GM23338 (cell line): ENCODE data around the gene LARP7. TPM values are rescaled to one million over a fixed set of nuclear protein-coding genes. Genes with fewer than 3 reads are reported as not detected.

Experiments used
- ATAC-seq: fragments of 200-7000 bp; cut with Tn5 transposase; 3 replicates; pipeline ENCODE4 v1.9.1; 2020
- DNase-seq: peaks from one replicate; pipeline ENCODE4 v3.0.0-alpha.2; 2015; ENCODE audit warnings: low spot score
- H2AFZ ChIP-seq: fragments of 200-600 bp; sonication (generic); 2 replicates; pipeline ENCODE4 v1.8.0; 2016; ENCODE audit warnings: antibody characterized with exemption, mild to moderate bottlenecking, moderate library complexity
- H3F3A ChIP-seq: fragments of 200-600 bp; sonication (generic); replicated peaks from 2 replicates; pipeline ENCODE4 v1.8.0; 2017; ENCODE audit warnings: antibody characterized with exemption, mixed run types, low read depth
- H3K27ac ChIP-seq: fragments of 200-600 bp; sonication (generic); 2 replicates; pipeline ENCODE4 v1.6.1; 2016; ENCODE audit warnings: low read depth
- H3K27me3 ChIP-seq: fragments of 200-600 bp; sonication (generic); 2 replicates; pipeline ENCODE4 v1.8.0; 2016; ENCODE audit warnings: mild to moderate bottlenecking, mixed run types, moderate library complexity; ENCODE audit not compliant: insufficient read depth
- H3K36me3 ChIP-seq: fragments of 200-600 bp; sonication (generic); 2 replicates; pipeline ENCODE4 v1.8.0; 2016; ENCODE audit warnings: mild to moderate bottlenecking; ENCODE audit not compliant: insufficient read depth
- H3K4me1 ChIP-seq: fragments of 200-600 bp; sonication (generic); 2 replicates; pipeline ENCODE4 v1.8.0; 2016; ENCODE audit warnings: mild to moderate bottlenecking, moderate library complexity; ENCODE audit not compliant: insufficient read depth
- H3K4me2 ChIP-seq: fragments of 200-600 bp; sonication (generic); 2 replicates; pipeline ENCODE4 v1.7.1; 2017; ENCODE audit warnings: mixed run types
- H3K4me3 ChIP-seq: fragments of 200-600 bp; sonication (generic); 2 replicates; pipeline ENCODE4 v1.6.1; 2016; ENCODE audit warnings: mixed run types
- H3K79me2 ChIP-seq: fragments of 200-600 bp; sonication (generic); replicated peaks from 2 replicates; pipeline ENCODE4 v1.8.0; 2017; ENCODE audit warnings: mild to moderate bottlenecking; ENCODE audit not compliant: insufficient read depth
- H3K9me2 ChIP-seq: fragments of 200-600 bp; sonication (generic); 2 replicates; pipeline ENCODE4 v1.8.0; 2017; ENCODE audit not compliant: insufficient read depth
- H4K20me1 ChIP-seq: fragments of 200-600 bp; sonication (generic); replicated peaks from 2 replicates; pipeline ENCODE4 v1.8.0; 2017; ENCODE audit warnings: mild to moderate bottlenecking; ENCODE audit not compliant: insufficient read depth
- H3K27ac Mint-ChIP-seq: 2 replicates; pipeline ENCODE4 v1.8.0; 2020; ENCODE audit warnings: inconsistent platforms, mild to moderate bottlenecking, moderate library complexity, mixed read lengths
- H3K27me3 Mint-ChIP-seq: 3 replicates; pipeline ENCODE4 v1.8.0; 2022; ENCODE audit warnings: low read depth, mild to moderate bottlenecking, moderate library complexity, mixed read lengths, inconsistent platforms; ENCODE audit not compliant: insufficient read depth, poor library complexity
- H3K36me3 Mint-ChIP-seq: 3 replicates; pipeline ENCODE4 v1.8.0; 2021; ENCODE audit warnings: low read depth, mild to moderate bottlenecking, inconsistent platforms, moderate library complexity, mixed read lengths
- H3K4me1 Mint-ChIP-seq: 3 replicates; pipeline ENCODE4 v1.8.0; 2020; ENCODE audit warnings: mild to moderate bottlenecking, inconsistent platforms, mixed read lengths
- H3K4me3 Mint-ChIP-seq: 3 replicates; pipeline ENCODE4 v1.8.0; 2021; ENCODE audit warnings: moderate library complexity, mild to moderate bottlenecking, inconsistent platforms, mixed read lengths
- H3K9me3 Mint-ChIP-seq: 3 replicates; pipeline ENCODE4 v1.8.0; 2020; ENCODE audit warnings: moderate library complexity, mild to moderate bottlenecking, inconsistent platforms, mixed read lengths
- CREB1 ChIP-seq: fragments of 250-450 bp; sonication (Bioruptor Pico); IDR thresholded peaks from 2 replicates; pipeline ENCODE4 v1.5.0; 2020; ENCODE audit warnings: low read depth, mild to moderate bottlenecking, moderate library complexity
- NANOG ChIP-seq: IDR thresholded peaks from 2 replicates; pipeline ENCODE4 v1.6.1; 2016; ENCODE audit warnings: antibody characterized with exemption, borderline replicate concordance
- POLR2AphosphoS5 ChIP-seq: IDR thresholded peaks from 2 replicates; pipeline ENCODE4 v1.6.1; 2016; ENCODE audit warnings: antibody characterized with exemption, low read depth
- STAT1 ChIP-seq: IDR thresholded peaks from one replicate; pipeline ENCODE4 v1.6.1; 2016; ENCODE audit warnings: antibody characterized with exemption; ENCODE audit not compliant: unreplicated experiment
- ZNF331 ChIP-seq: fragments of 250-450 bp; sonication (Bioruptor Pico); IDR thresholded peaks from 2 replicates; pipeline ENCODE4 v1.5.0; 2020; ENCODE audit warnings: low read depth, mild to moderate bottlenecking, moderate library complexity
- polyA plus RNA-seq: library from polyadenylated mRNA; unstranded; fragments of >200 nt; fragmentation: Nextera tagmentation; extraction: Ambion mirVana; gene quantifications from 2 replicates; pipeline ENCODE4 v1.2.1, GENCODE V29; 2016
- total RNA-seq: library from RNA; depleted of rRNA; stranded (reverse); fragments of >200 nt; shearing (Covaris generic); gene quantifications from 2 replicates; pipeline ENCODE4 v1.2.3, GENCODE V29; 2014
- TF ChIP-seq, protein P1 (sequence below): fragments of 250-450 bp; sonication (Bioruptor Pico); IDR thresholded peaks from 2 replicates; pipeline ENCODE4 v1.5.0; 2020; ENCODE audit warnings: mild to moderate bottlenecking, moderate library complexity
- TF ChIP-seq, protein P2 (sequence below): IDR thresholded peaks from 2 replicates; pipeline ENCODE4 v1.6.1; 2016; ENCODE audit warnings: antibody characterized with exemption
- TF ChIP-seq, protein P3 (sequence below): IDR thresholded peaks from one replicate; pipeline ENCODE4 v1.6.1; 2018; ENCODE audit warnings: antibody characterized with exemption; ENCODE audit not compliant: unreplicated experiment

The LARP7 gene
- total and polyA plus RNA-seq, 2 experiments from 2014 or later = 25.8 to 157 TPM

DNA sequence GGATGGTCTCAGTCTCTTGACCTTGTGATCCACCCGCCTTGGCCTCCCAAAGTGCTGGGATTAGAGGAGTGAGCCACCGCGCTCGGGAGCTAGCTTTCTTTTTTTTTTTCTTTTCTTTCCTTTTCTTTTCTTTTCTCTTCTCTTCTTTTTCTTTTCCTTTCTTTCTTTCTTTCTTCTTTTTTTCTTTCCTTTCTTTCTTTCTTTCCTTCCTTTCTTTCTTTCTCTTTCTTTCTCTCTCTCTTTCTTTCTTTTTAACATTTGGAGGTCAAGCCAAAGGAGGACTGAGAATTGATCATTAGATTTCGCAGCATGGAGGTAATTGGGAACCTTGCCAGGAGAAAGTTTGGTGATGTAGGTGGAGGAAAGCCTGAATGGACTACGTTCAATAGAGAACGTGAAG lies 67.4 kb downstream of the LARP7 start:
- Histone ChIP-seq H3K36me3 (no peaks in the 10 kb centered on the region), H3K4me3 (peak overlapping the region; percentile 67), H3K27me3 (no peaks in the 10 kb centered on the region), H3K79me2 (peaks cover 62% of the 10 kb centered on the region), H3K9me2 (peaks cover 5% of the 10 kb centered on the region; the same call in 1 of the 2 replicates), H4K20me1 (no peaks in the 10 kb centered on the region), H3F3A (no peaks in the 10 kb centered on the region), H2AFZ (no peak overlapping the region), H3K4me1 (peaks cover 30% of the 10 kb centered on the region), H3K4me2 (peak overlapping the region; percentile 90), H3K27ac (peak overlapping the region; percentile 97)
- DNase-seq = no peak
- H3K9me3 Mint-ChIP-seq = peaks cover 3% of the 10 kb centered on the region; the same call in 1 of the 3 replicates
- H3K27ac Mint-ChIP-seq = peak overlapping the region; percentile 77
- peaks cover 24% of the 10 kb centered on the region for H3K4me1 Mint-ChIP-seq
- peaks cover 11% of the 10 kb centered on the region for H3K27me3 Mint-ChIP-seq
- ATAC-seq = no peak
- no peak for TF ChIP-seq NANOG
- TF ChIP-seq CREB1 (CRISPR knock-in tag) = no peak
- TF ChIP-seq ZNF331 (CRISPR knock-in tag) = no peak
- TF ChIP-seq STAT1 = no peak
- H3K36me3 Mint-ChIP-seq = peaks cover 20% of the 10 kb centered on the region
- H3K4me3 Mint-ChIP-seq = peak overlapping the region; percentile 95

DNA sequence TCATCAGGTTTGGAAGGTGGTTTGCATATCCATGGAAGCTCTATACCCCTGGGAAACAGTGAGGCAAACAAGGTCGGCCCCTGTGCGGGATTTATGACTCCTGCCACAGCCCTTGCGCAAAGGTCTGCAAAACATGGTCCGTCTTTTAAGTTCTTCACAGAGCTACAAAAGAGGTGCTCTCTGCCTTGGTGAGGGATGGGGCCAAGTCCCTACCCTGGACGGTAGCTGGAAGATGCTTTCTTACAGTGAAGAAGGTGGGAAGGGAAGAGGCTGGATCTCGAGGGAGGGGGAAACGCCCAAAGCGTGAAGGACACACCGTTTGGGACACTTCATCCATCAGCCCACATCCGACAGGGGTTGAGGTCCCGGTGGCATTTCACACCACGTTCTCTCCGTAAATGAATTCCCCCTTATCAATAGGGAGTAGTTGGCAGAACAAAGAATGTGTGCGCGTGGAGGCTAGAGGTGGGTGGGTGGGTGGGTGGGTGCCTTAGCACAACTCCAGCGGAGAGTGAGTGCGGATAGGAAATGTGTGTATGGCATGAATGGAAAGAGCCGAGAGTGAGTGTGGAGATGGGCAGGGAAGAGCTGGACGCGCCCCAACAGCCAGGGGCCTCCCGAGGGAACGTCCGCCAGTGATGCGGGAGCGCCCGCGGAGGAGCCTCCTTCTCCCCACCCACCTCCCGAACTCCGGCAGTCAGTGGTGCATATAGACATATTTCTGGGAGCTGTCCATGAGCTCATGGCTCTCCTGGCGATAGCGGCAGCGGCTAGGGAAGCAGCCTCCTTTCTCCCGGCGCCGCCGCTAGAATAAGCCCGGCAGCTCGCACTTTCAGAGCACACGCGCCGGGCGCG lies 68.3 kb downstream of the LARP7 start:
- H3K9me3 Mint-ChIP-seq = peaks cover 3% of the 10 kb centered on the region; the same call in 1 of the 3 replicates
- H3K36me3 ChIP-seq = no peaks in the 10 kb centered on the region
- peak overlapping the region; percentile 97 for H3K27ac ChIP-seq
- H3K79me2 ChIP-seq = peaks cover 71% of the 10 kb centered on the region
- peak; percentile 35 for ATAC-seq
- H3K4me3 Mint-ChIP-seq = peak overlapping the region; percentile 95
- peaks cover 35% of the 10 kb centered on the region for H3K4me1 ChIP-seq
- H3K27me3 Mint-ChIP-seq = peaks cover 11% of the 10 kb centered on the region
- H2AFZ ChIP-seq = no peak overlapping the region
- peak; percentile 67 for TF ChIP-seq POLR2AphosphoS5
- TF ChIP-seq, protein P1, sequence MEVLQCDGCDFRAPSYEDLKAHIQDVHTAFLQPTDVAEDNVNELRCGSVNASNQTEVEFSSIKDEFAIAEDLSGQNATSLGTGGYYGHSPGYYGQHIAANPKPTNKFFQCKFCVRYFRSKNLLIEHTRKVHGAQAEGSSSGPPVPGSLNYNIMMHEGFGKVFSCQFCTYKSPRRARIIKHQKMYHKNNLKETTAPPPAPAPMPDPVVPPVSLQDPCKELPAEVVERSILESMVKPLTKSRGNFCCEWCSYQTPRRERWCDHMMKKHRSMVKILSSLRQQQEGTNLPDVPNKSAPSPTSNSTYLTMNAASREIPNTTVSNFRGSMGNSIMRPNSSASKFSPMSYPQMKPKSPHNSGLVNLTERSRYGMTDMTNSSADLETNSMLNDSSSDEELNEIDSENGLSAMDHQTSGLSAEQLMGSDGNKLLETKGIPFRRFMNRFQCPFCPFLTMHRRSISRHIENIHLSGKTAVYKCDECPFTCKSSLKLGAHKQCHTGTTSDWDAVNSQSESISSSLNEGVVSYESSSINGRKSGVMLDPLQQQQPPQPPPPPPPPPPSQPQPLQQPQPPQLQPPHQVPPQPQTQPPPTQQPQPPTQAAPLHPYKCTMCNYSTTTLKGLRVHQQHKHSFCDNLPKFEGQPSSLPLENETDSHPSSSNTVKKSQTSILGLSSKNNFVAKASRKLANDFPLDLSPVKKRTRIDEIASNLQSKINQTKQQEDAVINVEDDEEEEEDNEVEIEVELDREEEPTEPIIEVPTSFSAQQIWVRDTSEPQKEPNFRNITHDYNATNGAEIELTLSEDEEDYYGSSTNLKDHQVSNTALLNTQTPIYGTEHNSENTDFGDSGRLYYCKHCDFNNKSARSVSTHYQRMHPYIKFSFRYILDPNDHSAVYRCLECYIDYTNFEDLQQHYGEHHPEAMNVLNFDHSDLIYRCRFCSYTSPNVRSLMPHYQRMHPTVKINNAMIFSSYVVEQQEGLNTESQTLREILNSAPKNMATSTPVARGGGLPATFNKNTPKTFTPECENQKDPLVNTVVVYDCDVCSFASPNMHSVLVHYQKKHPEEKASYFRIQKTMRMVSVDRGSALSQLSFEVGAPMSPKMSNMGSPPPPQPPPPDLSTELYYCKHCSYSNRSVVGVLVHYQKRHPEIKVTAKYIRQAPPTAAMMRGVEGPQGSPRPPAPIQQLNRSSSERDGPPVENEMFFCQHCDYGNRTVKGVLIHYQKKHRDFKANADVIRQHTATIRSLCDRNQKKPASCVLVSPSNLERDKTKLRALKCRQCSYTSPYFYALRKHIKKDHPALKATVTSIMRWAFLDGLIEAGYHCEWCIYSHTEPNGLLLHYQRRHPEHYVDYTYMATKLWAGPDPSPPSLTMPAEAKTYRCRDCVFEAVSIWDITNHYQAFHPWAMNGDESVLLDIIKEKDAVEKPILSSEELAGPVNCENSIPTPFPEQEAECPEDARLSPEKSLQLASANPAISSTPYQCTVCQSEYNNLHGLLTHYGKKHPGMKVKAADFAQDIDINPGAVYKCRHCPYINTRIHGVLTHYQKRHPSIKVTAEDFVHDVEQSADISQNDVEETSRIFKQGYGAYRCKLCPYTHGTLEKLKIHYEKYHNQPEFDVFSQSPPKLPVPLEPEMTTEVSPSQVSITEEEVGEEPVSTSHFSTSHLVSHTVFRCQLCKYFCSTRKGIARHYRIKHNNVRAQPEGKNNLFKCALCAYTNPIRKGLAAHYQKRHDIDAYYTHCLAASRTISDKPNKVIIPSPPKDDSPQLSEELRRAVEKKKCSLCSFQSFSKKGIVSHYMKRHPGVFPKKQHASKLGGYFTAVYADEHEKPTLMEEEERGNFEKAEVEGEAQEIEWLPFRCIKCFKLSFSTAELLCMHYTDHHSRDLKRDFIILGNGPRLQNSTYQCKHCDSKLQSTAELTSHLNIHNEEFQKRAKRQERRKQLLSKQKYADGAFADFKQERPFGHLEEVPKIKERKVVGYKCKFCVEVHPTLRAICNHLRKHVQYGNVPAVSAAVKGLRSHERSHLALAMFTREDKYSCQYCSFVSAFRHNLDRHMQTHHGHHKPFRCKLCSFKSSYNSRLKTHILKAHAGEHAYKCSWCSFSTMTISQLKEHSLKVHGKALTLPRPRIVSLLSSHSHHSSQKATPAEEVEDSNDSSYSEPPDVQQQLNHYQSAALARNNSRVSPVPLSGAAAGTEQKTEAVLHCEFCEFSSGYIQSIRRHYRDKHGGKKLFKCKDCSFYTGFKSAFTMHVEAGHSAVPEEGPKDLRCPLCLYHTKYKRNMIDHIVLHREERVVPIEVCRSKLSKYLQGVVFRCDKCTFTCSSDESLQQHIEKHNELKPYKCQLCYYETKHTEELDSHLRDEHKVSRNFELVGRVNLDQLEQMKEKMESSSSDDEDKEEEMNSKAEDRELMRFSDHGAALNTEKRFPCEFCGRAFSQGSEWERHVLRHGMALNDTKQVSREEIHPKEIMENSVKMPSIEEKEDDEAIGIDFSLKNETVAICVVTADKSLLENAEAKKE (CRISPR knock-in tag) = no peak
- TF ChIP-seq, protein P2, sequence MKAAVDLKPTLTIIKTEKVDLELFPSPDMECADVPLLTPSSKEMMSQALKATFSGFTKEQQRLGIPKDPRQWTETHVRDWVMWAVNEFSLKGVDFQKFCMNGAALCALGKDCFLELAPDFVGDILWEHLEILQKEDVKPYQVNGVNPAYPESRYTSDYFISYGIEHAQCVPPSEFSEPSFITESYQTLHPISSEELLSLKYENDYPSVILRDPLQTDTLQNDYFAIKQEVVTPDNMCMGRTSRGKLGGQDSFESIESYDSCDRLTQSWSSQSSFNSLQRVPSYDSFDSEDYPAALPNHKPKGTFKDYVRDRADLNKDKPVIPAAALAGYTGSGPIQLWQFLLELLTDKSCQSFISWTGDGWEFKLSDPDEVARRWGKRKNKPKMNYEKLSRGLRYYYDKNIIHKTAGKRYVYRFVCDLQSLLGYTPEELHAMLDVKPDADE = no peak
- TF ChIP-seq CREB1 (CRISPR knock-in tag) = no peak
- TF ChIP-seq, protein P3, sequence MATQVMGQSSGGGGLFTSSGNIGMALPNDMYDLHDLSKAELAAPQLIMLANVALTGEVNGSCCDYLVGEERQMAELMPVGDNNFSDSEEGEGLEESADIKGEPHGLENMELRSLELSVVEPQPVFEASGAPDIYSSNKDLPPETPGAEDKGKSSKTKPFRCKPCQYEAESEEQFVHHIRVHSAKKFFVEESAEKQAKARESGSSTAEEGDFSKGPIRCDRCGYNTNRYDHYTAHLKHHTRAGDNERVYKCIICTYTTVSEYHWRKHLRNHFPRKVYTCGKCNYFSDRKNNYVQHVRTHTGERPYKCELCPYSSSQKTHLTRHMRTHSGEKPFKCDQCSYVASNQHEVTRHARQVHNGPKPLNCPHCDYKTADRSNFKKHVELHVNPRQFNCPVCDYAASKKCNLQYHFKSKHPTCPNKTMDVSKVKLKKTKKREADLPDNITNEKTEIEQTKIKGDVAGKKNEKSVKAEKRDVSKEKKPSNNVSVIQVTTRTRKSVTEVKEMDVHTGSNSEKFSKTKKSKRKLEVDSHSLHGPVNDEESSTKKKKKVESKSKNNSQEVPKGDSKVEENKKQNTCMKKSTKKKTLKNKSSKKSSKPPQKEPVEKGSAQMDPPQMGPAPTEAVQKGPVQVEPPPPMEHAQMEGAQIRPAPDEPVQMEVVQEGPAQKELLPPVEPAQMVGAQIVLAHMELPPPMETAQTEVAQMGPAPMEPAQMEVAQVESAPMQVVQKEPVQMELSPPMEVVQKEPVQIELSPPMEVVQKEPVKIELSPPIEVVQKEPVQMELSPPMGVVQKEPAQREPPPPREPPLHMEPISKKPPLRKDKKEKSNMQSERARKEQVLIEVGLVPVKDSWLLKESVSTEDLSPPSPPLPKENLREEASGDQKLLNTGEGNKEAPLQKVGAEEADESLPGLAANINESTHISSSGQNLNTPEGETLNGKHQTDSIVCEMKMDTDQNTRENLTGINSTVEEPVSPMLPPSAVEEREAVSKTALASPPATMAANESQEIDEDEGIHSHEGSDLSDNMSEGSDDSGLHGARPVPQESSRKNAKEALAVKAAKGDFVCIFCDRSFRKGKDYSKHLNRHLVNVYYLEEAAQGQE = peak; percentile 36
- H3K27ac Mint-ChIP-seq = peak overlapping the region; percentile 97
- H3K9me2 ChIP-seq = peaks cover 5% of the 10 kb centered on the region; the same call in 1 of the 2 replicates
- H3K27me3 ChIP-seq = no peaks in the 10 kb centered on the region
- peaks cover 16% of the 10 kb centered on the region for H3K36me3 Mint-ChIP-seq
- no peaks in the 10 kb centered on the region for H4K20me1 ChIP-seq
- H3K4me1 Mint-ChIP-seq = peaks cover 30% of the 10 kb centered on the region
- H3F3A ChIP-seq = no peaks in the 10 kb centered on the region
- peak overlapping the region; percentile 90 for H3K4me2 ChIP-seq
- peak; percentile 61 for DNase-seq
- peak overlapping the region; percentile 67 for H3K4me3 ChIP-seq
